Muscle of arm (tissue), 12 donors: ENCODE data around the gene MICU1. TPM values are rescaled to one million over a fixed set of nuclear protein-coding genes. Genes with fewer than 3 reads are reported as not detected.
A peak's percentile ranks its signal among the peaks of the same experiment; 100 is the strongest.
"Not testable (repeated sequence)": the region's sequence is repeated elsewhere in the genome, so short reads cannot be mapped to it uniquely, and the experiment has no call there.

Experiments used
- DNase-seq: peaks from one replicate; pipeline ENCODE4 v3.0.0-alpha.2; 2013
- polyA plus RNA-seq, 12 donors: library from polyadenylated mRNA; unstranded; fragments of 120-200 nt; gene quantifications; one replicate each; pipeline ENCODE4 v1.2.1, GENCODE V29; 2013; ENCODE audit not compliant: insufficient read length in 12 of 12

MICU1 gene
- polyA plus RNA-seq, 12 donors: 61.3 to 145 (median 102) TPM; not detected in 1

- DNase-seq: no peak
Observed at GRCh38 chr10:72573079-72573478, 52.8 kb downstream of the MICU1 start.

- no peak for DNase-seq
Observed at GRCh38 chr10:72567889-72568640, 57.8 kb downstream of the MICU1 start.

GRCh38 chr10:72567421-72567820 lies 58.5 kb downstream of the MICU1 start:
- DNase-seq: no peak

- no peak for DNase-seq
Observed at GRCh38 chr10:72564596-72564995, 61.3 kb downstream of the MICU1 start.

- DNase-seq: no peak
Observed at GRCh38 chr10:72563327-72563932, 62.4 kb downstream of the MICU1 start.

GRCh38 chr10:72561745-72562166 lies 64.1 kb downstream of the MICU1 start:
- no peak for DNase-seq

- DNase-seq: no peak
Observed at GRCh38 chr10:72557362-72557761, 68.5 kb downstream of the MICU1 start.

- DNase-seq: no peak
Observed at GRCh38 chr10:72552857-72553256, 73.0 kb downstream of the MICU1 start.

GRCh38 chr10:72550239-72550638 lies 75.6 kb downstream of the MICU1 start:
- DNase-seq: no peak

- no peak for DNase-seq
Observed at GRCh38 chr10:72545546-72545945, 80.3 kb downstream of the MICU1 start.

- DNase-seq: not testable (repeated sequence)
Observed at GRCh38 chr10:72543855-72544254, 82.0 kb downstream of the MICU1 start.

GRCh38 chr10:72542396-72542815 lies 83.5 kb downstream of the MICU1 start:
- peak; percentile 24 for DNase-seq

GRCh38 chr10:72541337-72541736 lies 84.5 kb downstream of the MICU1 start:
- no peak for DNase-seq

- DNase-seq: no peak
Observed at GRCh38 chr10:72540193-72540807, 85.6 kb downstream of the MICU1 start.

GRCh38 chr10:72539137-72539536 lies 86.7 kb downstream of the MICU1 start:
- no peak for DNase-seq

- no peak for DNase-seq
Observed at GRCh38 chr10:72525689-72526088, 100.2 kb downstream of the MICU1 start.

- DNase-seq: no peak
Observed at GRCh38 chr10:72525277-72525676, 100.6 kb downstream of the MICU1 start.

GRCh38 chr10:72524489-72524888 lies 101.4 kb downstream of the MICU1 start:
- no peak for DNase-seq

GRCh38 chr10:72523932-72524396 lies 101.9 kb downstream of the MICU1 start:
- no peak for DNase-seq

- DNase-seq: no peak
Observed at GRCh38 chr10:72523062-72523461, 102.8 kb downstream of the MICU1 start.

GRCh38 chr10:72517244-72517643 lies 108.6 kb downstream of the MICU1 start:
- DNase-seq: no peak

- no peak for DNase-seq
Observed at GRCh38 chr10:72515455-72515854, 110.4 kb downstream of the MICU1 start.

- no peak for DNase-seq
Observed at GRCh38 chr10:72513910-72514309, 112.0 kb downstream of the MICU1 start.
